ENCODE data around the gene DKK2.

Gene DKK2

GRCh38 chr4:106982711-106983211, 53.4 kb downstream of the DKK2 start:
- Histone ChIP-seq H3K36me3 (ENCODE audit: control insufficient read depth, insufficient read depth, low read length) (no peaks in the 10 kb centered on the region), H3K4me1 (ENCODE audit: control insufficient read depth, insufficient read depth, low read length) (peaks cover 5% of the 10 kb centered on the region), H3K9me3 (ENCODE audit: control insufficient read depth, low read length) (no peaks in the 10 kb centered on the region), H3K27me3 (ENCODE audit: control insufficient read depth, insufficient read depth, low read length, poor library complexity, severe bottlenecking) (no peaks in the 10 kb centered on the region), H3K4me3 (ENCODE audit: insufficient read depth, low read depth, low read length) (no peak overlapping the region), H3K27ac (ENCODE audit: insufficient read depth, low read depth, low read length, poor library complexity, severe bottlenecking) (no peak overlapping the region)
- WGBS, 2 experiments = 94 to 96% methylated on average over 1 of the region's 1 CpG

GRCh38 chr4:106981431-106981830, 54.7 kb downstream of the DKK2 start:
- Histone ChIP-seq H3K4me3 (ENCODE audit: insufficient read depth, low read depth, low read length) (no peak overlapping the region), H3K27me3 (ENCODE audit: control insufficient read depth, insufficient read depth, low read length, poor library complexity, severe bottlenecking) (no peaks in the 10 kb centered on the region), H3K36me3 (ENCODE audit: control insufficient read depth, insufficient read depth, low read length) (no peaks in the 10 kb centered on the region), H3K9me3 (ENCODE audit: control insufficient read depth, low read length) (no peaks in the 10 kb centered on the region), H3K4me1 (ENCODE audit: control insufficient read depth, insufficient read depth, low read length) (peaks cover 5% of the 10 kb centered on the region), H3K27ac (ENCODE audit: insufficient read depth, low read depth, low read length, poor library complexity, severe bottlenecking) (no peak overlapping the region)

GRCh38 chr4:106979476-106979875, 56.6 kb downstream of the DKK2 start:
- H3K4me3 ChIP-seq (ENCODE audit: insufficient read depth, low read depth, low read length) = no peak overlapping the region
- peaks cover 5% of the 10 kb centered on the region for H3K4me1 ChIP-seq (ENCODE audit: control insufficient read depth, insufficient read depth, low read length)
- no peaks in the 10 kb centered on the region for H3K9me3 ChIP-seq (ENCODE audit: control insufficient read depth, low read length)
- no peak overlapping the region for H3K27ac ChIP-seq (ENCODE audit: insufficient read depth, low read depth, low read length, poor library complexity, severe bottlenecking)
- H3K27me3 ChIP-seq (ENCODE audit: control insufficient read depth, insufficient read depth, low read length, poor library complexity, severe bottlenecking) = no peaks in the 10 kb centered on the region
- H3K36me3 ChIP-seq (ENCODE audit: control insufficient read depth, insufficient read depth, low read length) = no peaks in the 10 kb centered on the region
- 93 to 94% methylated on average over 4 of the region's 4 CpGs for WGBS, 2 experiments

GRCh38 chr4:106978046-106978774, 57.9 kb downstream of the DKK2 start:
- Histone ChIP-seq H3K9me3 (ENCODE audit: control insufficient read depth, low read length) (no peaks in the 10 kb centered on the region), H3K27ac (ENCODE audit: insufficient read depth, low read depth, low read length, poor library complexity, severe bottlenecking) (no peak overlapping the region), H3K36me3 (ENCODE audit: control insufficient read depth, insufficient read depth, low read length) (no peaks in the 10 kb centered on the region), H3K4me1 (ENCODE audit: control insufficient read depth, insufficient read depth, low read length) (peaks cover 5% of the 10 kb centered on the region), H3K27me3 (ENCODE audit: control insufficient read depth, insufficient read depth, low read length, poor library complexity, severe bottlenecking) (no peaks in the 10 kb centered on the region), H3K4me3 (ENCODE audit: insufficient read depth, low read depth, low read length) (no peak overlapping the region)
- 70 to 76% methylated on average over 14 of the region's 14 CpGs for WGBS, 2 experiments

GRCh38 chr4:106971636-106972035, 64.5 kb downstream of the DKK2 start:
- WGBS, 2 experiments = 71 to 75% methylated on average over 1 of the region's 1 CpG
- no peak overlapping the region for H3K27ac ChIP-seq (ENCODE audit: insufficient read depth, low read depth, low read length, poor library complexity, severe bottlenecking)
- H3K4me3 ChIP-seq (ENCODE audit: insufficient read depth, low read depth, low read length) = no peak overlapping the region
- H3K9me3 ChIP-seq (ENCODE audit: control insufficient read depth, low read length) = no peaks in the 10 kb centered on the region
- H3K4me1 ChIP-seq (ENCODE audit: control insufficient read depth, insufficient read depth, low read length) = no peaks in the 10 kb centered on the region
- H3K36me3 ChIP-seq (ENCODE audit: control insufficient read depth, insufficient read depth, low read length) = no peaks in the 10 kb centered on the region
- H3K27me3 ChIP-seq (ENCODE audit: control insufficient read depth, insufficient read depth, low read length, poor library complexity, severe bottlenecking) = no peaks in the 10 kb centered on the region

GRCh38 chr4:106967892-106968291, 68.2 kb downstream of the DKK2 start:
- Histone ChIP-seq H3K27me3 (ENCODE audit: control insufficient read depth, insufficient read depth, low read length, poor library complexity, severe bottlenecking) (no peaks in the 10 kb centered on the region), H3K36me3 (ENCODE audit: control insufficient read depth, insufficient read depth, low read length) (no peaks in the 10 kb centered on the region), H3K4me1 (ENCODE audit: control insufficient read depth, insufficient read depth, low read length) (no peaks in the 10 kb centered on the region), H3K9me3 (ENCODE audit: control insufficient read depth, low read length) (no peaks in the 10 kb centered on the region), H3K27ac (ENCODE audit: insufficient read depth, low read depth, low read length, poor library complexity, severe bottlenecking) (no peak overlapping the region), H3K4me3 (ENCODE audit: insufficient read depth, low read depth, low read length) (no peak overlapping the region)
- WGBS, 2 experiments = 92% methylated on average over 2 of the region's 2 CpGs

GRCh38 chr4:106953036-106953705, 82.9 kb downstream of the DKK2 start:
- H3K27me3 ChIP-seq (ENCODE audit: control insufficient read depth, insufficient read depth, low read length, poor library complexity, severe bottlenecking) = no peaks in the 10 kb centered on the region
- H3K4me3 ChIP-seq (ENCODE audit: insufficient read depth, low read depth, low read length) = no peak overlapping the region
- no peaks in the 10 kb centered on the region for H3K36me3 ChIP-seq (ENCODE audit: control insufficient read depth, insufficient read depth, low read length)
- H3K9me3 ChIP-seq (ENCODE audit: control insufficient read depth, low read length) = no peaks in the 10 kb centered on the region
- no peaks in the 10 kb centered on the region for H3K4me1 ChIP-seq (ENCODE audit: control insufficient read depth, insufficient read depth, low read length)
- H3K27ac ChIP-seq (ENCODE audit: insufficient read depth, low read depth, low read length, poor library complexity, severe bottlenecking) = no peak overlapping the region
- 76 to 77% methylated on average over 3 of the region's 3 CpGs for WGBS, 2 experiments

GRCh38 chr4:106951891-106952290, 84.2 kb downstream of the DKK2 start:
- H3K27me3 ChIP-seq (ENCODE audit: control insufficient read depth, insufficient read depth, low read length, poor library complexity, severe bottlenecking) = no peaks in the 10 kb centered on the region
- H3K9me3 ChIP-seq (ENCODE audit: control insufficient read depth, low read length) = no peaks in the 10 kb centered on the region
- 100% methylated on average over 1 of the region's 2 CpGs for WGBS, 2 experiments
- no peak overlapping the region for H3K27ac ChIP-seq (ENCODE audit: insufficient read depth, low read depth, low read length, poor library complexity, severe bottlenecking)
- H3K4me3 ChIP-seq (ENCODE audit: insufficient read depth, low read depth, low read length) = no peak overlapping the region
- H3K4me1 ChIP-seq (ENCODE audit: control insufficient read depth, insufficient read depth, low read length) = no peaks in the 10 kb centered on the region
- no peaks in the 10 kb centered on the region for H3K36me3 ChIP-seq (ENCODE audit: control insufficient read depth, insufficient read depth, low read length)

GRCh38 chr4:106941841-106942240, 94.3 kb downstream of the DKK2 start:
- Histone ChIP-seq H3K36me3 (ENCODE audit: control insufficient read depth, insufficient read depth, low read length) (no peaks in the 10 kb centered on the region), H3K27ac (ENCODE audit: insufficient read depth, low read depth, low read length, poor library complexity, severe bottlenecking) (no peak overlapping the region), H3K27me3 (ENCODE audit: control insufficient read depth, insufficient read depth, low read length, poor library complexity, severe bottlenecking) (no peaks in the 10 kb centered on the region), H3K9me3 (ENCODE audit: control insufficient read depth, low read length) (no peaks in the 10 kb centered on the region), H3K4me3 (ENCODE audit: insufficient read depth, low read depth, low read length) (no peak overlapping the region), H3K4me1 (ENCODE audit: control insufficient read depth, insufficient read depth, low read length) (no peaks in the 10 kb centered on the region)
- 71 to 93% methylated on average over 1 of the region's 1 CpG for WGBS, 2 experiments

- H3K27me3 ChIP-seq (ENCODE audit: control insufficient read depth, insufficient read depth, low read length, poor library complexity, severe bottlenecking) = no peaks in the 10 kb centered on the region
- WGBS, 2 experiments = 66 to 67% methylated on average over 6 of the region's 6 CpGs
- no peaks in the 10 kb centered on the region for H3K4me1 ChIP-seq (ENCODE audit: control insufficient read depth, insufficient read depth, low read length)
- H3K36me3 ChIP-seq (ENCODE audit: control insufficient read depth, insufficient read depth, low read length) = no peaks in the 10 kb centered on the region
- H3K9me3 ChIP-seq (ENCODE audit: control insufficient read depth, low read length) = no peaks in the 10 kb centered on the region
- H3K4me3 ChIP-seq (ENCODE audit: insufficient read depth, low read depth, low read length) = no peak overlapping the region
- H3K27ac ChIP-seq (ENCODE audit: insufficient read depth, low read depth, low read length, poor library complexity, severe bottlenecking) = no peak overlapping the region
These were observed 105.6 kb downstream of the DKK2 start for GRCh38 chr4:106930522-106930921.
